Measurements from ENCODE around the gene USP34. TPM values are rescaled to one million over a fixed set of nuclear protein-coding genes. Genes with fewer than 3 reads are reported as not detected.

The USP34 gene
- total and polyA plus RNA-seq, 2 of the 8 experiments (the other 6 are each of a cell fraction or from before 2014, with no cell fraction given) = 56.7 to 91.7 TPM

- TF ChIP-seq CHD7 (IDR thresholded peaks at IDR 0.05; ENCODE audit: insufficient replicate concordance, low read length) = no peak
- no peak for TF ChIP-seq SIX5 (IDR thresholded peaks at IDR 0.05; ENCODE audit: low read depth, low read length)
- TF ChIP-seq PHF8 (conservative IDR thresholded peaks at IDR 0.05; ENCODE audit: low read depth, low read length) = no peak
- no peak for TF ChIP-seq SP1 (IDR thresholded peaks at IDR 0.05; ENCODE audit: low read depth, low read length)
- no peak for TF ChIP-seq BCL11A (IDR thresholded peaks at IDR 0.05; ENCODE audit: low read depth in 2 of 2, low read length in 2 of 2)
- TF ChIP-seq RFX5 (IDR thresholded peaks at IDR 0.05; ENCODE audit: borderline replicate concordance, low read depth, low read length) = no peak
Observed at GRCh38 chr2:61179701-61180639, 290.9 kb downstream of the USP34 start (continued).

All from H1 (cell line).